ENCODE data around the gene SRXN1. TPM values are rescaled to one million over a fixed set of nuclear protein-coding genes. Genes with fewer than 3 reads are reported as not detected.

The SRXN1 gene
- total and polyA plus RNA-seq, 9 of the 15 experiments (the other 6 are each of a cell fraction or from before 2014, with no cell fraction given): 6.8 to 36.4 (median 21.6) TPM

GRCh38 chr20:651713-652614, 1.0 kb downstream of the SRXN1 start (continued):
- TF ChIP-seq CREB3 (tag; conservative IDR thresholded peaks at IDR 0.05; ENCODE audit: low read depth): no peak
- no peak for TF ChIP-seq ZNF41 (CRISPR knock-in tag; conservative IDR thresholded peaks at IDR 0.05)
- no peak for TF ChIP-seq TCF15 (CRISPR knock-in tag; IDR thresholded peaks at IDR 0.05)
- peak; percentile 59; the same call in 1 of the 2 replicates for TF ChIP-seq MYNN (IDR thresholded peaks at IDR 0.05)
- TF ChIP-seq MYNN (CRISPR knock-in tag; IDR thresholded peaks at IDR 0.05): no peak
- no peak for TF ChIP-seq ZNF668 (CRISPR knock-in tag; IDR thresholded peaks at IDR 0.05)
- TF ChIP-seq ZNF57 (CRISPR knock-in tag; IDR thresholded peaks at IDR 0.05): no peak
- TF ChIP-seq ZNF589 (CRISPR knock-in tag; IDR thresholded peaks at IDR 0.05; ENCODE audit: low read depth): no peak; the same call in 1 of the 2 replicates
- TF ChIP-seq RERE (CRISPR knock-in tag; IDR thresholded peaks at IDR 0.05; ENCODE audit: borderline replicate concordance): no peak
- no peak for TF ChIP-seq FOXM1 (IDR thresholded peaks at IDR 0.05; ENCODE audit: low read depth)
- TF ChIP-seq FOXM1 (CRISPR knock-in tag; IDR thresholded peaks at IDR 0.05; ENCODE audit: low read depth): no peak
- TF ChIP-seq ZFP30 (CRISPR knock-in tag; IDR thresholded peaks at IDR 0.05; ENCODE audit: borderline replicate concordance): no peak
- no peak for TF ChIP-seq SMC3 (conservative IDR thresholded peaks at IDR 0.05; ENCODE audit: insufficient read depth, low read depth, low read length)
- no peak for TF ChIP-seq ZKSCAN1 (IDR thresholded peaks at IDR 0.05; ENCODE audit: low read depth, low read length)
- no peak for TF ChIP-seq NFYB (IDR thresholded peaks at IDR 0.05; ENCODE audit: extremely low read depth, insufficient read length)
- no peak for TF ChIP-seq GATA2 (CRISPR knock-in tag; IDR thresholded peaks at IDR 0.05)
- no peak for TF ChIP-seq RFX1 (IDR thresholded peaks at IDR 0.05)
- TF ChIP-seq FOXJ2 (tag; IDR thresholded peaks at IDR 0.05): no peak
- TF ChIP-seq ZNF174 (CRISPR knock-in tag; IDR thresholded peaks at IDR 0.05): no peak
- no peak for TF ChIP-seq ZZZ3 (IDR thresholded peaks at IDR 0.05)
- no peak for TF ChIP-seq ZNF140 (CRISPR knock-in tag; IDR thresholded peaks at IDR 0.05)

All from K562 (cell line).